PC-9 (cell line): ENCODE data around the gene PPP1R9B.

Experiments used
- EZH2 ChIP-seq: fragments of 200-600 bp; sonication (generic); IDR thresholded peaks from 2 replicates; pipeline ENCODE4 v1.8.0; 2017; ENCODE audit warnings: antibody characterized with exemption, low read depth
- TF ChIP-seq, protein P1 (sequence below): fragments of 200-600 bp; sonication (generic); conservative IDR thresholded peaks from 2 replicates; pipeline ENCODE4 v1.6.1; 2017; ENCODE audit warnings: mixed run types, antibody characterized with exemption, mild to moderate bottlenecking, moderate library complexity

DNA sequence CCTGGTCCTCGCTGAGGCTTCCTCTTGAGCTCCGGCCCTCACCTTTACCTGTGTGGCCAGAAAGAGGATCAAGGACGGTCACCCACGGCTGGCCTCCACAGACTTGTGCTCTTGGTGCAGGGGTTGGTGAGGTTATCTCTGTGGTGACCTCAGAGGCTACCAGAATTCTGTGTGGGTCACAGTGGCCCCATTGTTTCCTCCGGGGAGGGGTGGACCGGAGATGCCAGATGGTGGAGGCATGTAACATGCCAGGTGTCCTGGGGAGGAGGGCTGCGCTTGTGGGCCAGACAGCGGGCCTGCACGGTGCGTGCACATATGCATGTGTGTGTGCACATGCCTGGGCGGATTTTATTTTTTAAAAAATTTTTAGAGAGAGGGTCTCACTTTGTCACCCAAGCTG is 21.7 kb upstream of the PPP1R9B start:
- no peak for TF ChIP-seq EZH2
- TF ChIP-seq, protein P1, sequence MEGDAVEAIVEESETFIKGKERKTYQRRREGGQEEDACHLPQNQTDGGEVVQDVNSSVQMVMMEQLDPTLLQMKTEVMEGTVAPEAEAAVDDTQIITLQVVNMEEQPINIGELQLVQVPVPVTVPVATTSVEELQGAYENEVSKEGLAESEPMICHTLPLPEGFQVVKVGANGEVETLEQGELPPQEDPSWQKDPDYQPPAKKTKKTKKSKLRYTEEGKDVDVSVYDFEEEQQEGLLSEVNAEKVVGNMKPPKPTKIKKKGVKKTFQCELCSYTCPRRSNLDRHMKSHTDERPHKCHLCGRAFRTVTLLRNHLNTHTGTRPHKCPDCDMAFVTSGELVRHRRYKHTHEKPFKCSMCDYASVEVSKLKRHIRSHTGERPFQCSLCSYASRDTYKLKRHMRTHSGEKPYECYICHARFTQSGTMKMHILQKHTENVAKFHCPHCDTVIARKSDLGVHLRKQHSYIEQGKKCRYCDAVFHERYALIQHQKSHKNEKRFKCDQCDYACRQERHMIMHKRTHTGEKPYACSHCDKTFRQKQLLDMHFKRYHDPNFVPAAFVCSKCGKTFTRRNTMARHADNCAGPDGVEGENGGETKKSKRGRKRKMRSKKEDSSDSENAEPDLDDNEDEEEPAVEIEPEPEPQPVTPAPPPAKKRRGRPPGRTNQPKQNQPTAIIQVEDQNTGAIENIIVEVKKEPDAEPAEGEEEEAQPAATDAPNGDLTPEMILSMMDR: no peak
